ENCODE data around the gene GFRA1.
"Not testable (repeated sequence)": the region's sequence is repeated elsewhere in the genome, so short reads cannot be mapped to it uniquely, and the experiment has no call there.

Gene GFRA1

DNA sequence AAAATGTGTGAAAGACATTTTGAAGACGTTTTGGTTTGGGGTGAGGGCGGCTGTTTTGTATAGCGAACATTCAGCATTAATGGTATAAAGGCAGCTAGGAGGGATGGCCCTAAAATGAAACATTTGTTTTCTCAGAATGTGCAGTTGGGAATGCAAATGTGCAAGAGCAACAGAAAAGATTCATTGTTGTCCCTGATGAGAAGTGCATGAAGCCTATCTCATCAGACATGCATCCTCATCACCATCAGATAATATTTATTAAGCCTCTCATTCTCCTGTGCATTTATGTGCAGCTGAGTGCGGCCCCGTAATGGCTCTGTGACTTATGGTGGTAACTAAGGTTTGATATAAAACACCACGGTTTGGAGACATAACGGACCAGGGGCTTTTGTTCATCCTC lies 199.5 kb downstream of the GFRA1 start:
- no peak for DNase-seq (ENCODE audit: low read depth in 3 of 3, low spot score in 1 of 3)

- DNase-seq (ENCODE audit: low read depth in 3 of 3, low spot score in 1 of 3) = no peak
Measured at GRCh38 chr10:116073001-116073400, 200.0 kb downstream of the GFRA1 start.

- DNase-seq (ENCODE audit: low read depth in 3 of 3, low spot score in 1 of 3) = no peak
Measured at GRCh38 chr10:116071453-116072148, 201.4 kb downstream of the GFRA1 start.

DNA sequence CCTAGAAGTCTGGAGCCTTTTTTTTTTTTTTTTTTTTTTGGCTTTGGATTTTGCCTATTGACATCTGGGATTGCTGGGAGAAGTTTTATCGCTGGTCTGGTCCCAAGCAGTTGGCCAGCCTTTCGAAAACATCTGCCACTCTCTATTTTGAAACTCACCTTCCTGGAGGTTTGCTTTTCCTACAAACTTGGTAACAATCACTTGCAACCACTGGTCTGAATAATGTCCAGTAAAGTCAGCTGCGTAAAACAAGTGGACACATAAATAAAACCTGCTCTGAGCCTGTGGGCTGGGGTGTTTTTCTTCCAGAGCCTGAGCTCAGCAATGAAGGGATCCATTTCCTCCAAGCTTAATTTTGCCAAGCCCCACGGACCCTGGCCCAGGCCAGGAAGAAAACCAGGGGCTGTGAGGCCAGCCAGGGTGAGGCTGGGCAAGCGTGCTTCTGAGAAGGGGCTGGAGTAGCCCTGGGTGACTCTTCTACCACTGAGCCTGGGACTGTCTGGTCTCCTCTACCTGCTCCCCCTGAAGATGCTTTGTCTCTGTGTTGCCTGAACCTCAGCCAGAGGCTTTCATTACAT lies 202.2 kb downstream of the GFRA1 start:
- DNase-seq (ENCODE audit: low read depth in 3 of 3, low spot score in 1 of 3) = no peak

GRCh38 chr10:116069856-116070255 lies 203.2 kb downstream of the GFRA1 start:
- DNase-seq (ENCODE audit: low read depth in 3 of 3, low spot score in 1 of 3) = no peak

GRCh38 chr10:116067825-116068224 lies 205.2 kb downstream of the GFRA1 start:
- no peak for DNase-seq (ENCODE audit: low read depth in 3 of 3, low spot score in 1 of 3)

DNA sequence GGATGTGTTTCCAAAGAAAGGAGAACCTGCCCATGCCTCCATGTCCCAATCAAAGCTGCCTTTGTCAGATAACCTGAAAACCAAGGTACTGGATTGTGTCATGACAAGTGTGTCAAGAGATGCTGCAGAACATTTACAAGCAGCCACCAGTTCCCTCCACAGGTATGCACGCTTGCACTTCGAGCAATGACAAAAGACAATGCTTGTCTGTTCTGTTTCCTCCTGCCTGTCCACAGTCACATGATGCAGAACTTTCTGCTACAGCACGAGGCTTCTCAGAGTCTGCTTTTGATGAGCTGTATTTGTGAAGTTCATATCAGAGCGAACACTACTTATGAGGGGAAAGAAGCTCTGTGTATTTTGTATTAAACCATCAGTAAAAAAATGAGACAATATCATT lies 209.9 kb downstream of the GFRA1 start:
- DNase-seq (ENCODE audit: low read depth in 3 of 3, low spot score in 1 of 3) = no peak

DNA sequence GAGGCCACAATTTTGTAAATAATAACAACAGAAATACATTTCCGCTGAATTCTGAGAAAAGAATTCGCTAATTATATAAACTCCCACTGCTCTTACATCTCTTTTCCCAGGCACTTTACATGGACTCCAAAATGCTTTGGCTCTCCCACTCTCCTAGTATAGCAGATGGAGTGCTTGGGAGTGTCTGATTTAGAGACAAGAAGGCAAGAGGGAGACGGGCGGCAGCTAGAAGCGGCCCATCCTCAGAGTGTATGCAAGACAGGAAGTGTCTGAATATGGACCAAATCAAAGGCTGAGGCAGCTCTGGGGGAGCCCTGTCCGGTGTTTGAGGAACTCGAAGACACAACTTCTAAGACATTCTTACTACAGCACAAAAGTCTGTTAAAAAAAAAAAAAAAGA lies 212.1 kb downstream of the GFRA1 start:
- no peak for DNase-seq (ENCODE audit: low read depth in 3 of 3, low spot score in 1 of 3)

- no peak for DNase-seq (ENCODE audit: low read depth in 3 of 3, low spot score in 1 of 3)
Measured at GRCh38 chr10:116059320-116059719, 213.7 kb downstream of the GFRA1 start.

- DNase-seq (ENCODE audit: low read depth in 3 of 3, low spot score in 1 of 3) = no peak
Measured at GRCh38 chr10:116056445-116057293, 216.3 kb downstream of the GFRA1 start.

DNA sequence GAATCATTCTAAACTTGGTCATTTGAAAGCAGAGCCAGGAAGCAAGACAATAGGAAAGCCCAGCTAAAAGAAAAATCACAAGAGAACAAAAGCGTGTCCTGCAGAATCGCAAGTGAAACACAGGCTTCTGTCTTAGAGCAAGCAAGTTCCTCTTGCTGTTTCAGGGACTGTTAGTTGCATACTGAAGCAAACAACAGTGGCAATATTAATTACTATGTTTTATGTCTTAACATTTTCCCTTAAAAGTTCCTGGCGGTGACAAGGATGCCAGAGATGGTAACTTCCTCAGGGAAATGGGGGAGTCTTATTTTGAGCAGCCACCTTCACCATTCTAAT lies 217.1 kb downstream of the GFRA1 start:
- no peak for DNase-seq (ENCODE audit: low read depth in 3 of 3, low spot score in 1 of 3)

- DNase-seq (ENCODE audit: low read depth in 3 of 3, low spot score in 1 of 3) = no peak
Measured at GRCh38 chr10:116055252-116055916, 217.6 kb downstream of the GFRA1 start.

GRCh38 chr10:116053910-116054309 lies 219.1 kb downstream of the GFRA1 start:
- no peak for DNase-seq (ENCODE audit: low read depth in 3 of 3, low spot score in 1 of 3)

- not testable (repeated sequence) for DNase-seq (ENCODE audit: low read depth in 3 of 3, low spot score in 1 of 3)
Measured at GRCh38 chr10:116053009-116053730, 219.8 kb downstream of the GFRA1 start.

DNA sequence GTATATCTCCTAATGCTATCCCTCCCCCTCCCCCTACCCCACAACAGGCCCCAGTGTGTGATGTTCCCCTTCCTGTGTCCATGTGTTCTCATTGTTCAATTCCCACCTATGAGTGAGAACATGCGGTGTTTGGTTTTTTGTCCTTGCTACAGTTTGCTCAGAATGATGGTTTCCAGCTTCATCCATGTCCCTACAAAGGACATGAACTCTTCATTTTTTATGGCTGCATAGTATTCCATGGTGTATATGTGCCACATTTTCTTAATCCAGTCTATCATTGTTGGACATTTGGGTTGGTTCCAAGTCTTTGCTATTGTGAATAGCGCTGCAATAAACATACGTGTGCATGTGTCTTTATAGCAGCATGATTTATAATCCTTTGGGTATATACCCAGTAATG lies 220.5 kb downstream of the GFRA1 start:
- not testable (repeated sequence) for DNase-seq (ENCODE audit: low read depth in 3 of 3, low spot score in 1 of 3)

DNA sequence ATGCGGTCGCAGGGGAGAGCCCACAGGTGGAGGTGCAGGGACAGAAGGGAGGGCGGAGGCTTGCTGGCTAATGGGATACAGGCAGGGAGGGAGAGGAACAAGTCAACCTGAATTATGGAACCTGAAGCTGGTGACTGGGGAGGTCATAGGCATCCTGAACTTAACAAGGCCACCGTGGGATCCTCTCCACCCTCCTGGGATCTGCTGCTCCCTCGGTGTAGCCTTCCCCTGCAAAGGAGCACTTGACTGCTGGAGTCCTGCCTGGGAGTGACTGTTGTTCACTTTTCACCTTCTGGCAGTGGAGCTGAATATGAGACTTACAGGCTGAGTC lies 223.1 kb downstream of the GFRA1 start:
- DNase-seq (ENCODE audit: low read depth in 3 of 3, low spot score in 1 of 3) = no peak

- no peak for DNase-seq (ENCODE audit: low read depth in 3 of 3, low spot score in 1 of 3)
Measured at GRCh38 chr10:116049158-116049973, 223.6 kb downstream of the GFRA1 start.

DNA sequence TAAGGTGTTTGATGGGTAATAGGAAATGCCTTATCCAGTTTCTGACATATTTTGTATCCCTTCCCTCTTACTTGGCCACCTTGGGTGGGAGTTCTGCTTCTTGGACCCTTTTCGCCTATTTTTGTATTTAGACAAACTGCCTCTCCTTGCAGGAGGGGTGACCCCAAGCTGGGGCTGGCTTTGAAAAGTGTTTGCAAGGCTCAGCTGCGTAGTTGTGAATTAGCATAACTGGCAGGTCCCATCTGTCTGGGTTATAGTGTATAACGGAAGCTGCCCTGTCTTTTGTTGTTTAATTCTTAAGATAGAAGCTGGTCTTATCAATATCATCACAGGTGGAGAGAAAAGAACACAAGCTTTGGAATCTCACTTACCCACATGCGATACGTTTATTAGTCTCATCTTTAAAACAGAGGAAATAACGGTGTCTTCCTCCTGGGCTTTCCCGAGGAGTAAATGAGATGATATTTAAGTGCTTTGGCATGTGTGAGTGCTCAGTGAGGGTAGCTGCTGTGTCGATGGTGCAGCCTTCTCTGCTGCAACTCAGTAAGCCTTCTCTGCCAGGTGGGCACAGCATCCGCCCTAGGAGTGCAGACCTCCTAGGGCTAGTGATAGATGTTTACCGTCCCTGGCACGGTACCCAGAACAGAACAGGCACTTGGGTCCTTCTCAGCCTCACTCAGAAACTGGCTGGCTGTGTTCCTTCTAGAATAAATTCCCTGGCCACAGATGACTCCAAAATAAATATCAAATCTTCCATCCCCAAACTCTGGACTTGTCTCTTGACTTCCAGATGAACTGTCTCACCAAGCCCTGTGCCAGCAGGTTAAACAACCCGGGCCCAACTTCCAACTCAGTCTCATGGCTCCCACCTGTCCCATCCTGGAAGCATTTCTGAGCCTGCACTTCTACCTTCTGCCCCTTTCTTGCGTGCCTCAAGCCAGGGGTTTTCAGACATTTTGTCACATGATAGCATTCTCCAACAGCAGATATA lies 227.3 kb downstream of the GFRA1 start:
- no peak for DNase-seq (ENCODE audit: low read depth in 3 of 3, low spot score in 1 of 3)

DNA sequence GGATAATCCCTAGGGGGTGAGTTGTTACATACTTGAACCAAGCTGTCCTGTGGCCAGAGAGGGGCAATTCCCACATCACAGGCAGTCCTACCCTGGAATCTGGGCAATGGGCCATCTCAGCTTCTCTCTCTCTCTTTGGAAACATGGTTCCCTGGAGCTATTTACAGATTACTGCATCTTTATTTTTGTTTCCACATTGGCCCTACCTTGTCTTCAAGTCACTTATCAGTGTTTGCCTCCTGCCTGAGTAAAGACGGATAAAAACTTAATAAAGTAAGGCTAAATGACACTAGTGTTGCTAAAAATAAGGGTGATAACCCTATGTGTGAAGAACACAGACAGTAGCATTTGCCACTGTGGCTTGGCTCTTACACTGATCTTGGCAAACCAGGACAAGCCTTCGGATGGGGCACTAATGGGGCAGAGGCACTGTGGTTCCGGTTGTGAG lies 228.2 kb downstream of the GFRA1 start:
- DNase-seq (ENCODE audit: low read depth in 3 of 3, low spot score in 1 of 3) = no peak
